Putamen (tissue), 1 donor: ENCODE data around the gene TMEM222.

ENCODE experiments used
- DNase-seq: peaks from one replicate; pipeline ENCODE4 v3.0.0-alpha.2; 2016; ENCODE audit warnings: low spot score

Gene TMEM222

DNA sequence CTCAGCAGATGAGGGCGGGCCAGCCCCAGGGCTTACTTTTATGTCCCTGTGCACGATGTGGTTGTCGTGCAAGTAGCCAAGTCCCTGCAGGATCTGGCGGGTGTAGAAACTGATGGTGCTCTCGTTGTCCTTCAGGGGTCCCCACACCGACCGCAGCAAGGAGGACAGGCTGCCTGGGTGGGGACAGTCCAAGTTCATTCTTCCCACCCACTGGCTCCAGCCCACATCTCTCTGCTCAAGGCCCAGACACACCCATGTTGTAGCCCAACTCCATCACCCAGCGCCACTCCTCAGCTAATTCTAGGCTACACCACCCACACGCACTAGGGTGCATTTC, 37.8 kb downstream of the TMEM222 start:
- DNase-seq = no peak

DNA sequence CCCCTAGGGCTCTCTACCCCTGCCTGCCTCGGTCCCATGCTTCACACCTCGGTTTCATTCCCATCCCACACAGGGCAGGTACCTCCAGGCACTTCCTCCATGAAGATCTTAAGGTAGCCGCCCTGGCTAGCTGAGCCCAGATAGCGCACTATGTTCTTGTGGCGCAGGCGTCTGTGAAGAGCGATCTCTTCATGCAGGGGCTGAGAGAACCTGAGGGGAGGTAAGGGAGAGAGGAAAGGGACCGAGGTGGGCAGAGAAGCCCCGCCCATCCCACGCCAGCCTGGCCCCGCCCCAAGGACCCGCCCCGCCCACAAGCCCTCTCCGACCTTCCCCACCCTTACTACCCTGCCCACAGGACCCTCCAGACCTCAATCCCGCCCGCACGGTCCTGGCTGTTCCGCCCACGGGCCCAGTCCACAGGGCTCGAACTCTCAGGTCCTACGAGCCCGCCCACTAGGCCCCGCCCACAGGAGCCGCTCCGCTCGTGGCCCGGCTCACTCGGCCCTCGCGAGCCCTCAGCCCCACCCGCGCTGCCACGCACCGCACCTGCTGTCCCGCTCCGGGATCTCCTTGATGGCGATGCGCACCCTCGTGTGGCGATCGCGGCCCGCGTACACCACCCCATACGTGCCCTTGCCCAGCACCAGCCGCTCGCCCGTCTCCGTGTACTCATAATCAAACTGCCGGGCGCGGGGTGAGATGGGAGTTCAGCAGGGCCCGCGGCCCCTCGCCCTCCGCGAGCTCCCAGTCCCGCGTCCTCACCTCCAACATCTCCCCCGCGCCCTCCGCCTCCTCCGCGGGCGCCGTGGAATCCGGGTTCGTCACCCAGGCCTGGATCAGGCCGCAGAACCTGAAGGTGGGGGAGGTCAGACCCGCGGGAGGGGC, 38.4 kb downstream of the TMEM222 start:
- no peak for DNase-seq

DNA sequence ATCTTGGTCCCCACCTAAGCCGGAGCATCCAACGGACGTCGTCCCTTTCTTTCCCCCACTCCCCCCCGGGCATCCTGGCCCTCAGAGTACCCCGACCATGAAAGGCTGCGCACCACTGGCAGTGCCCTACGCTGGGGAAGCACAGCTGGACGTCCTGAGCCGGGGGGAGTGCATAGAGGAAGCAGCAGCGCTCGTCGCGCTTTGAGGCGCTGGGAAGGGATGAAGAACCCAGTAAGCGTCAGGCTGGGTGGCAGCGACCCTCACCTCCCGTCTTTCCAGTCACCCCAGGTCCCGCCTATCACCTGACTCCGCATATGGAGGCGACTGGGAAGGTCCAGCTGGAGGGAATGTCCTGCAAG, 39.1 kb downstream of the TMEM222 start:
- no peak for DNase-seq

DNA sequence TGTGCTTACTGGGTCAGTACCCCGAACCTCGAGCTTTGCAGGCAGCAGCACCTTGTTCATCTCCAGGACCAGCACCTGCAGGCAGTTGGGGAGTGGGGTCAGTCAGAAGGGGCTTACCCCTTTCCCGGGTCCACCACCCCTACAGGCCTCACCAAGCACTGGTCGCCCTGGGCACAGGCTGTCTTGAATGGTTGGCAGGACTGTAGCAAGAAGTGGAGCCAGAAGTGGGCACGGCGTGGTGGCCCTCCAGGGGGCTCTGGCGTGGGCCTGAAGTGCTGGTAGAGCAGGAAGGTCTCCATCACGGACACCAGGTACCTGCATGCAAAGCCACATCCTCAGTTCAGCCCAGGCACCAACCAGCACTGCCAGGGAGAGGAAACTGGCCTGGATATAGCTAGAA, 39.6 kb downstream of the TMEM222 start:
- DNase-seq = no peak

DNA sequence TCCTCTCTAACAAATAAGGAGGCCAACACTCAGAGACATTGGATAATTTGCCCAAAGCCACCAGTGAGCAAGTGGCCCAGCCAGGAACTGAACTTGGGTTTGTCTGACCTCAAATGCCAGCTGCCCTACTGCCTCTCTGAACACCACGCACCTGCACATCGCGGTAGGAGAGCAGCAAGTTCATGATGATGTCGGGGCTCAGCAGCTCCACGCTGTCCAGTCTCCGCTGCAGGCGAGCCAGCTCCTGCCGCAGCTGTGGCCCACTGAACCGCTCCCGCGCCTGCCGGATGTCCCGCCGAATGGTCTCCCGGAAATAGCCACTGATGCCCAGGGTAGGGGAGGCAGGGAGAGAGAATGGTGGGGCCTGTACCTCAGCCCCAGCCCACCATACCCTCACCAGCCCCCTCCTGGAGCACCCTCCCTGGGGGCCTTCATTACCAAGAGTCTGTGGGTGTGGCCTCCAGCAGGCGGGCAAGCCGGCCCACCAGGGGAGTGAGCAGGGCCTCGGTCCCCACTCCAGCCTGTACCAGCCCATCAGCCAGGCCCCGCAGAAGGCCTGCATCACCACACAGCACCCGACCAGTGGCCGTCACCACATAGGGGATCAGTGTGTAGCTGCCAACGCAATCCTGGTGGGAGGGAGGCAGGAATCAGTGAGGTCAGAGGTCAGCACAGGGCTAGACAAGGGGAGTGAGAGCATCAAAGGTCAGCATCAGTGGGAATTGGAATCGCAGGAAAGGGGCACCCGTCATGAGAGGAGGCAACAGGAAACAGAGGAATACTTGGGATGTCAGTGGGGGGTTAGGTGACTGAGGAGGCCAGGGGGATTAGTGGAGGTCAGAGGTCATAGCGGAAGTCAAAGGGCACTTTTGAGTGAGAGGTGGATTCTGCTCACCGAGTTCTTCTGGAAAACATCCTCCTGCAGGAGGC, 42.1 kb downstream of the TMEM222 start:
- no peak for DNase-seq

DNA sequence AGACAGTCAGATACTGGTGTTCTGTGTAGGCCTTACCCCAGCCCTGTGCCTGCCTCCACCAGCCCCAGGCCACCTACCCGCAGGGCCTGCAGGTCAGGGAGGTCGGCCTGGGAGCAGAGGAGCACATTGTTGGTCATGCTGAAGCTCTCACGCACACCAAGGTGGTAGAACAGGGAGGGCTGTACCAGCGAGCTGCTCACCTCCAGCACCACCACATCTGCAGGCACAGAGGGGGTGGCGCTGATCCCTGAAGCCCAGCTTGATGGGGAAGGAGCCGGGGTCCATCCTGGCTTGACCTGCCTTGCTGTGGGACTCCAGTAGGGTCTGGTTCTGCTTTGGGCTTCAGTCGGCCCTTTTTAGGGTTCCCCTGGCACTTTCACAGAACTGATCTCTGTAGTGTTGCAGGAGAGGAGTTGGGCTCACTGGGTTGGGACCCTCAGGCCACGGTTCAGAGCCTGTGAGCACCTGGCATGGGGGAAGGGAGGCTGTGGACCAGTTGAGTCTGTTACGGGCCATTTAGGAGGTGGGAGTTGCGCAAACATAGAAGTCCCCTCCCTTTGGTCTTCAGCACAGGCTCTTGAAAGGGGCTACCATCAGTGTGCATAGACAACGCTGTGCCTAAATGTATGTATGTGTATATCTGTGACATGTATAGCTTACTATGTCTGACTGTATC, 42.9 kb downstream of the TMEM222 start:
- DNase-seq = no peak

DNA sequence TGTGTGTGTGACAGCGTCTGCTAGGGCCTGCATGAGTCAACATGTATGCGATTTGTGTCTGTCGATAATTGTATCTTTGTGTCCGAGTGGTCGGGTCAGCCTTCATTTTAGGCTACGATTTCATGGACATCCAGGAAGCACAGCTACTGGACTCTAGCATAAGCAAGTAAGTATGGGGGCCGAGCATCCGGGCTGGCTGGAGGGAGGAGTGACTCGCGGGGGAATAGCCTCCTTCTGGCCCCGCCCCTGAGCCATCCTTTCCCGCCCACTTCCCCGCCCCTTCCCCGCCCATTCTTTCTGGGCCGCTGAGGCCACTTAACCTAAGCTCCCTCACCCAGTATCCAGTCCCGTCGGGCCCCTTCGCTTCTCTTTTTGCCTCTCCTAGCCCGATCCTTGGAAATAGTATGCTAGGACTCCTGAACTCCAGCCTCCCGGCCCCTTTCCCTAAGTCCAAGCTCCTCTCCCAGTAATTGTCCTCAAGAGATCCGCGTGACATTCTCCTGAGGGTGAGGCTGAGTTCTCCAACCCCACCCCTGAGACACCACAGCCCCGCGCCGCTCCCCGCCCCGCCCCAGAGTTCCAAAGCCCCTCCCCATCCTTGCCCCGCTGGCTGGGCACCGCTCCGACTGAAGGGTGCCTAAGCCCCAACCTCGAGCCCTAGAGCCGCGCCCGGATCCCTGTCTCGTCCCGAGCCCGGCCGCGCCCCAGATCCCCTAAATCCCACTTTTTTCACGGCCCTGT, 43.6 kb downstream of the TMEM222 start:
- DNase-seq = peak; percentile 76

DNA sequence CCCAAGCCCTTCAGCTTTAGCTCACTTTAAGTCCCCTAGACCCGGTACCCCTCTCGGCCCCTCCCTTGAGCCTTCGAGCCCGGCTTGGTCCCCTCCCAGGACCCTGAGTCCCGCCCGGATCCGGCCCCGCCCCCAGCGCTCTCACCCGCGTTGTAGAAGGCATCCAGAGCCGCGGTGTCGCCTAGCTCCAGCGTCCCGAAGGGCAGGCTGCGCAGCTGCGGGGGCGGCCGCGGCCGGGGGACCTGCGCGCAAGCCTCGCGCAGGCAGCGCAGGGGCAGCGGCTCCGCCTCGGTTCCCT, 44.1 kb downstream of the TMEM222 start:
- DNase-seq = peak; percentile 26

DNA sequence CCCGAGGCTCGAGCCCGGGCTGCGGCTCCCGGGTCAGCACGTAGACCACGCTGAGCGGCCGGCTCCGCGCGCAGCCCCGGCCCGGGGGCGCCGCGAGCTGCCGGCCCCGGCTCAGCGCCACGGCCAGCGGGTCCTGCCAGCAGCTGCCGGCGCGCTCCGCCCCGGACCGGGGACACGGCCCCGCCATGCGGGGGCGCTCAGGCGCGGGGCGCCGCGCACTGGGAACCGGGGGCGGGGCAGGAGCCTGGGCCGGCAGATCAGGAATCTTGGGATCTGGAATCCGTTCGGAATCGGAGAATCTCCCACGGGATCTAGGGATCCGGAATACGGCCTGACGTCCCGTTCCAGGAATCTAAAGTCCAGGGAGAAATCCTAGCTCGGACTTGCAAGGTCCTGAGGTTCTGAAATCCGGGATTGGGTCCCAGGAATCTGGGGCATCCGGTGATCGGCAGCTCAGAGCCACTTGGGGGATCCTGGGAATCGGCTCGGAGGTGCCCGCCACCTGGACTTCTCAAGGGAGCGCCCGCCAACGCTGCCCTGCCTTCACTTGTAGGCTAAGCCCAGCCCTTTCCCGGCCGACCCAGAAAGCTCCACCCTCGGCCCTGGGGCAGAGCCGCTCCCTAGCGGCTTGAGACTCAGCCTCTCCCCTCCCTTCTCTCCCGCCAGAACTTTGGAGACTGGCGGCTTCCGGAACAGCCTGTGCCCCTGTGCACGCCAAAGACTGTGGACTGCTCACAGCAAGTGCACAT, 44.6 kb downstream of the TMEM222 start, which contains the start of gene MAP3K6:
Gene MAP3K6, minus strand, starts transcription at position 551 of the 749 bp plus-strand sequence. Its CDS starts 364 bp downstream, at position 187.
- DNase-seq = peak; percentile 32

DNA sequence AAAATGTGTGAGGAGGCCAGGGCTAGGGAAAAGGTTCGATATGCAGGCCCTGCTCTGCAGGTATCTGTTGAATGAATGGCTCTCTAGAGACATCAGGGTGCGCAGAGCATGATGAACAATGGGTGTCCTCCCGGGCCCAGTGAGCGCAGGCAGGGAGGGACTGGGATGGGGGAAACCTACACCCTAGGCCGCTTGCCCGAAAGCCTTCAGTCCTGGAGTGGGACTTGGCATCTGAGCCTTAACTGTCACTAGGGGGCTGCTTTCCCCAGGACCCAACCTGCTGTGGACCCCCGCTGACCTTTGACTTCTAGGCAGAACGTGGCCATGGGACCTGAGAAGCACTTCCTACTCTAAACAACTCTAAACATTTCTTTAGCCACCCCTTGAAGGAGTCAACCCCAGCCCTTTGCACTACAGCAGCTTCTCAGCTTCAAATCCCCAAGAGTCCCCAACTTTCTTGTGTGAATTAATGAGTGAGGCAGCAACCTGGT, 45.2 kb downstream of the TMEM222 start:
- no peak for DNase-seq

DNA sequence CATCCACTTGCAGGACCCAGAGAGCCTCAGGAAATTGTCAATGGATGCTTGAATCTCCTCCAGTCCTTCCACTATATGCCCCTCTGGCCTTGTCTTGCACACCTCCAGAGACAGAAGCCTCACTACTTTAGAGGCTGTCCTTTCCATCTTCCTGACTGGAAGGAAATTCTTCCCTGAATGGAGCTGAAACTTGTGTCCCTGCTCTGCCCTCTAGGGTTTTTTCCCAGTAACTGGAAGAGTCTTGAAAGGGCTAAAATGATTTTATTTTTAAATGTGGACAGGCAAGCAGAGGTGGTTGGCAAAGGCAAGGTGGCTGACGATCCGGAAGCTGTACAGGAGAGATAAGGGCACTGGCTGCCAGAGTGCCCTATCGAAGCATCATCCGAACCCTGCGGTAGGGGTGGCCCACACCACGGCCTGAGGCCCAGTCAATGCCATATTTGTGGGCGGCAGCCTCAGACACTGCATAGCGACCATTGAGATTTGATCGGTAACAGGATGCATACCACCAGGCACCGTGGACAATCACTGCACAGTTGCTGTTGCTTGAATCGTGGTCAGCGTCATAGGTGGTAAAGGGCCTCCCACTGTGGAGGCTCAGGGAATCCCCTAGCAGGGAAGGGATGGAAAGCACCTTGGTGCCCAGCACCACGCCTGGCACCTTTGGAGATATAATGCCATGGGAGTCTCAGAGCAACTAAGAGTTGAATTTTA, 47.1 kb downstream of the TMEM222 start:
- DNase-seq = no peak

DNA sequence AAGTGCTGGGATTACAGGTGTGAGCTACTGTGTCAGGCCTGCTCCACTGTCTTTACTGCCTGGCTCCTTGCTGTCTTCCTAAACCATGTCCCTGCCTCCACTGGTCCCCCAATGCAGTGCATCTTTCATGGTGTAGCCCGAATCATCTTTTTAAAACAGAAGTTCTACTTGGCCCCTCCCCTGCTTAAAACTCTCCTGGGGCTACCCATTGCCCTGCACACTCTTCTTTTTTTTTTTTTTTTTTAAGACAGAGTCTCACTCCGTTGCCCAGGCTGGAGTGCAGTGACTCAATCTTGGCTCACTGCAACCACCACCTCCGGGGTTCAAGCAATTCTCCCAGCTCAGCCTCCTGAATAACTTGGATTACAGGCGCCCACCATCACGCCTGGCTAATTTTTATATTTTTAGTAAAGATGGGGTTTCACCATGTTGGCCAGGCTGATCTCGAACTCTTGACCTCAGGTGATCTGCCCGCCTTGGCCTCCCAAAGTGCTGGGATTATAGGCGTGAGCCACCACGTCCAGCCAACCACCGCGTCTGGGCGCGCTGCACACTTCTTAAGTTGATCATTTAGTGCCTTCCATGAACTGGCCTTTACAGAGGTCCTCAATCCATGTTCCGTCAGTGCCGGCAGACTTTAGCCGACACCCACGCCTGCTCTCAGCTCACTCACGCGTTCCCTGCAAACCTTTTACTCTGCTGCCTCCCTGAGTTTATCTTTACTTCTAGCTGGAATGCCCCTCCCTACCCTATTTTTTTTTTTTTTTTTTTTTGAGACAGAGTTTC, 50.3 kb downstream of the TMEM222 start:
- no peak for DNase-seq

DNA sequence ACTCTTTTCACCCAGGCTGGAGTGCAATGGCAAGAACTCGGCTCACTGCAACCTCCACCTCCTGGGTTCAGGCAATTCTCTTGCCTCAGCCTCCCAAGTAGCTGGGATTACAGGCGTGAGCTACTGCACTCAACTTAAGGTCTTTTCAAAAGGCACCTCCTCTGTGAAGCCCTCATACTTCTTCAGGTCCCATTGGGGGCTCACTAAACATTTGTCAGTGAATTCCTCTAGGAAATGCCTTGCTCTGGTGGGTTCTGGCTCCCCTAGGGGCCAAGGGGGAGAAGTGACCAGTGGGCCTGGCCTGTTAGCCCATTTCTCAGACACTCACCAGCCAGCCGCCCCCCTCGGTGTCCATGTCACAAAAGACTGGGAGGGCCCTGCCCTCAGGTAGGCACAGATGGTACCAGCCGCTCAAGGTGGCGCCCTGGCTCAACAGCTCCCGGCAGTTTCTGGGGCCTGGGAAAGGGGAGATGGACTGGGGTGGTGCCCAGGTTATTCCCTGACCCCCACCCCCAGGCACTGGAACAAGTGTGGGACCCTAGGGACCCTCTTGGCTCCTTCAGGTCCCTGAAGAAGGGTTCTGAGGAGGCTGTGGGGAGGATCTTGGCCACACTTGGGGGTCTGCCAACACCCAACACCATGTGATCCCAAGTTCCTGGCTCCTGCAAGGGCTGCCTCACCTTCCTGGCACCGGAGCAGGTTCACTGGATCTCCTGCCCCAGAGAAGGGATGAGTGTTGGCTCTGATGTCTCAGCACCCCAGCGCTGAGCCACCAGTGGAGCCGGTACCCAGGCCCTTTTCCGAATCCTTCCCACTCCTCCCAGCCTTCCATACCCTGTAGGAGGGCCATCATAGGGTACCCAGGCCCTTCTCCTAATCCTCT, 51.1 kb downstream of the TMEM222 start:
- DNase-seq = no peak

DNA sequence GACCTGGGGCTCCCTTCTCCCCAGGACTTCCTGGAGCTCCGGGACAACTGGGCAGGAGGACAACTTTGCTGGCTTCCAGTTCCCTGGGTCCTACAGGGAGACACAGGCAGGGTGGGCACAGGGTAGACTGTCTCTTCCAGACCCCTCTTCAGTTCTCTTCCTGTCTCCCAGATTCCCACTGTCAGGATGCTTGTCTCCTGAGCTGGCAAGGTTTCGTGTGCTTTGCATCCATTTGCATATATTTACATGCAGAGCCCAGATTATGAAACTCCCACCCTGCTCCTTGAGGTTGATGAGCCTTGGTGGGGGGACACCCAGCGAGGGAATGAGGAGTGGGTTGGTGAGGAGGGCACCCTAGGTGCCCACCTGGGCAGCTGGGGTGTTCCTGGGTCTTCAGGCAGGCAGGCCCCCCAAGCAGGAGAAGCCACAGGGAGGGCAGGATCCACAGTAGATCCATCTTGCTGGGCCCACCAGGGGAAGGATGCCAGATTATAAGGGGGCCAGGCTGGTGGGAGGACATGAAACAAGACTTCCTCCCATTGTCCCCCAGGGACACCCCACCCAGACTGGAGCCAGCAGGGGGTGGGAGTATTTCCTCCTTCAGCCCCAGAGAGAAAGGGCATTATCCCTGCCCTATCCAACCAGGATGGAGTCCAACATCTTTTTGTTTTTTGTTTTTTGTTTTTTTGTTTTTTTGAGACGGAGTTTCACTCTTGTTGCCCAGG, 52.6 kb downstream of the TMEM222 start, which contains the start of gene FCN3:
Gene FCN3, minus strand, starts transcription at position 463 of the 725 bp plus-strand sequence. Its CDS starts 6 bp downstream, at position 457.
- DNase-seq = no peak

DNA sequence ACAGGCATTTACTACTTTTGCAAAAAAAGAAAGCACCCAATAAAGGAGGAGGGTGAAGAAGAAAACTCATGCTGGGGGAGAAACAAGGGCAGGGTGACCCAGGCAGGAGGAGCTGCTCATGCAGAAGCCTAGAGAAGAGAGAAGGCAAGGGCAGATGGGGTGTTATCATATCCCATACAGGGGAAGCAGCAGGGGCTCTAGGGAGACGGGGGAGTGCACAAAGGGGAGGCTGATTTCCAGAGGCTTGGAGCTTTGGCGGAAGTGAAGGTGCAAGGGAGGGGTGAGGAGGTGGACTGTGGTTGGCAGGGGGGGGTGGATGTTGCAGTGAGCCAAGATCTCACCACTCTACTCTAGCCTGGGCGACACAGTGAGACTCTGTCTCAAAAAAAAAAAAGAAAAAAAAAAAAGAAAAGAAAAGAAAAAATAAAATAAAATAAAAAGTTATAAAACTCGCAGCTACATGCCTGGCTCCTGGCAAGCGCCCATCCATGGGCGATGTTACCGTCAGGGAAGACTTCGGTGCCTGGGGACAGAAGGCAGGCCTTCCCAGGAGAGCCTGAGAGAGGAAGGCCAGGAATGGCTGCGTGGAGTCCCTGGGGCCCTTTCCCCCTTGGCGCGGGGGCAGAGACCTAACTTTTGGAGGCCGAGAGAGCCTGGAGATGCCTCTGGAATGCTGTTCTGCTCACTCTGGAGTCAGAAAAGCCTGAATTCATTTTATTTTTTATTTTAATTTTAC, 56.0 kb downstream of the TMEM222 start:
- DNase-seq = no peak

DNA sequence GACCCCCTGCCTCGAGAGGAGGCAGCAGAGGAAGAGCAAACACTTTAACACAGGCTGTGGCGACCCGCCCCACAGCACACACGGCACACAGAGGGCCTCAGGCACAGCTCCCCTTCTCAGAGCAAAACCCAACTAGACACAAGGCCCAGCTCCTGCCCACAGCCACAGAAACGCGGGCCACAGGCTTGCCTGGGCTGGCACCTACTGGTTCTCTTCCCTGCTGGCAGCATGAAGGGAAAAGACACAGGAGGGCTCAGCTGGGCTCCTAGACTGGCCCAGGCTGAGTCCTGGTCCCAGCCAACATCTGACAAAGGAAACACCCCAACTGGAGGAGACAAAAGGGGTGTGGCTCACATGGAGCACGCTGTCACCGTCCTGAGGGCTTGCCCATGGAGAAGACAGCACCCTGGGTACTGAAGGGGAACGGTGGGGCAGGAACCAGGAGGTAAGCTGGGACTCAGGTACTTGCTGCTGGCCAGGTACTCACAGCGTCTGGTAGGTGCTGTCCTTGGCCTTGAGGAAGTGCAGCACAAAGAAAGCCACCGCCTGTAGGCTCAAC, 57.7 kb downstream of the TMEM222 start:
- DNase-seq = no peak

DNA sequence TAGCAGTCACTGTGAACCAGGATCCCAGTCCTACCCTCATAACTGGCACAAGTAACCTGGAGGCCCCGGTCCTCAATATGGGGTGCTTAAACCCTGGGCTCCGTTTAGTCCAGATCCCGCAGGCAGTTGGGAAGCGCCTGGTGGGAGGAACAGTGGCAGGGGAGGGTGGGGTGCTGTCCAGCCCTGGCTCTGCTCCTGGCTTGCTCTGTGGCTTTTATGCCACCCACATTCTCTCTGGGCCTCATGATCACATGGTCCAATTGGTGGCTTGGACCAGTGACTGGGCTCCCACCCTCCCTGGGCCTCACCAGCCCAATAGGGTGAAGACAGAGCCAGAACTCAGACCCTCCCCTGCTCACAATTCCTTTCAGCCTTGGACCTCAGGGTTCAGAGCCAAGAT, 58.3 kb downstream of the TMEM222 start:
- no peak for DNase-seq
